H1 (cell line): ENCODE data around the gene PITPNC1. TPM values are rescaled to one million over a fixed set of nuclear protein-coding genes. Genes with fewer than 3 reads are reported as not detected.

ENCODE experiments used
- CTCF ChIA-PET: fragments of 300-600 bp; sonication (Branson Sonifier 250); formaldehyde crosslinking; loops from one replicate; lab custom pipeline; 2021; ENCODE audit not compliant: partially characterized antibody; lab: Charles Lee
- POLR2A ChIA-PET: fragments of 300-600 bp; sonication (Branson Sonifier 250); formaldehyde crosslinking; loops from one replicate; lab custom pipeline; 2021; ENCODE audit warnings: inconsistent platforms; ENCODE audit not compliant: partially characterized antibody; lab: Charles Lee
- DNase-seq, 2 experiments: peaks; one replicate each; pipeline versions ENCODE4 v3.0.0 to v3.0.0-alpha.2; 2010 to 2022; ENCODE audit warnings: low spot score in 2 of 2, low read depth in 1 of 2, mixed read lengths in 1 of 2
- FAIRE-seq: peaks from 2 replicates; lab custom pipeline; 2011; peaks lifted over from hg19 to GRCh38; lab: Jason Lieb, UNC
- H2AFZ ChIP-seq: 2 replicates; pipeline ENCODE4 v1.8.1; 2012; ENCODE audit warnings: low read length, inconsistent platforms
- H2AK5ac ChIP-seq: 2 replicates; pipeline ENCODE4 v1.6.1; 2013; ENCODE audit warnings: low read depth, low read length
- H2BK120ac ChIP-seq: replicated peaks from 2 replicates; pipeline ENCODE3; 2013; ENCODE audit warnings: low read depth, low read length, inconsistent platforms
- H2BK12ac ChIP-seq: 2 replicates; pipeline ENCODE4 v1.6.1; 2013; ENCODE audit warnings: low read depth, low read length
- H2BK15ac ChIP-seq: 2 replicates; pipeline ENCODE4 v1.6.1; 2013; ENCODE audit warnings: low read length
- H2BK20ac ChIP-seq: 2 replicates; pipeline ENCODE4 v1.6.1; 2013; ENCODE audit warnings: low read length
- H2BK5ac ChIP-seq: 2 replicates; pipeline ENCODE4 v1.6.1; 2013; ENCODE audit warnings: low read depth, low read length
- H3K14ac ChIP-seq: 2 replicates; pipeline ENCODE4 v1.6.1; 2013; ENCODE audit warnings: inconsistent platforms; ENCODE audit not compliant: insufficient read length
- H3K18ac ChIP-seq: 2 replicates; pipeline ENCODE4 v1.6.1; 2013; ENCODE audit warnings: low read length; ENCODE audit errors: extremely low read depth
- H3K23ac ChIP-seq: 2 replicates; pipeline ENCODE4 v1.6.1; 2013; ENCODE audit warnings: inconsistent platforms; ENCODE audit not compliant: insufficient read length
- H3K23me2 ChIP-seq: 2 replicates; pipeline ENCODE4 v1.6.1; 2013; ENCODE audit warnings: low read depth, low read length
- H3K27ac ChIP-seq: 2 replicates; pipeline ENCODE4 v1.6.1; 2011; ENCODE audit warnings: low read depth, low read length, inconsistent platforms
- H3K27me3 ChIP-seq, 4 experiments: replicated peaks in 1 of 4; 1 replicate in 1 of 4; 2 replicates in 3 of 4; pipeline versions ENCODE4 v1.6.1 to v1.8.1; 2011 to 2013; ENCODE audit warnings: low read length in 3 of 4, mild to moderate bottlenecking in 3 of 4, inconsistent platforms in 2 of 4, mixed read lengths in 2 of 4, moderate library complexity in 1 of 4; ENCODE audit not compliant: control insufficient read depth in 3 of 4, insufficient read depth in 3 of 4; ENCODE audit errors: extremely low read depth in 1 of 4
- H3K36me3 ChIP-seq, 4 experiments: 2 replicates each; pipeline versions ENCODE4 v1.6.1 to v1.8.1; 2011 to 2013; ENCODE audit warnings: mild to moderate bottlenecking in 4 of 4, low read length in 3 of 4, moderate library complexity in 2 of 4, control low read depth in 1 of 4, inconsistent platforms in 1 of 4; ENCODE audit not compliant: insufficient read depth in 4 of 4, control insufficient read depth in 2 of 4
- H3K4ac ChIP-seq: replicated peaks from 2 replicates; pipeline ENCODE3; 2013; ENCODE audit warnings: low read length, low read depth, mixed read lengths, inconsistent platforms; ENCODE audit not compliant: insufficient read length
- H3K4me1 ChIP-seq, 4 experiments: replicated peaks in 1 of 4; 1 replicate in 1 of 4; 2 replicates in 3 of 4; pipeline versions ENCODE4 v1.6.1 to v1.8.1; 2011 to 2013; ENCODE audit warnings: low read length in 3 of 4, inconsistent platforms in 2 of 4, mixed read lengths in 1 of 4; ENCODE audit not compliant: insufficient read depth in 4 of 4, control insufficient read depth in 3 of 4
- H3K4me2 ChIP-seq, 2 experiments: 2 replicates each; pipeline versions ENCODE4 v1.6.1 to v1.8.1; 2011 to 2013; ENCODE audit warnings: low read depth in 2 of 2, low read length in 2 of 2, control low read depth in 1 of 2, inconsistent platforms in 1 of 2, mild to moderate bottlenecking in 1 of 2; ENCODE audit not compliant: insufficient read depth in 1 of 2
- H3K4me3 ChIP-seq, 4 experiments: fragments of 200-600, 300-600 bp in 1 of 4; sonication (generic), shearing (Covaris generic), sonication (Bioruptor Twin) in 1 of 4; 2 replicates each; pipeline versions ENCODE4 v1.5.1 to v1.8.1; 2011 to 2016; ENCODE audit warnings: low read length in 4 of 4, low read depth in 3 of 4, control low read depth in 2 of 4, inconsistent platforms in 2 of 4, mild to moderate bottlenecking in 2 of 4, mixed read lengths in 1 of 4, moderate library complexity in 1 of 4; ENCODE audit not compliant: insufficient read depth in 2 of 4; ENCODE audit errors: extremely low read depth in 1 of 4
- H3K56ac ChIP-seq: replicated peaks from 2 replicates; pipeline ENCODE3; 2013; ENCODE audit warnings: low read depth, mild to moderate bottlenecking, mixed read lengths, low read length, inconsistent platforms; ENCODE audit not compliant: insufficient read length
- H3K79me1 ChIP-seq: 2 replicates; pipeline ENCODE4 v1.6.1; 2013; ENCODE audit warnings: low read depth, low read length, control low read depth
- H3K79me2 ChIP-seq, 2 experiments: 2 replicates each; pipeline versions ENCODE4 v1.6.1 to v1.8.1; 2012 to 2013; ENCODE audit warnings: low read length in 2 of 2, mild to moderate bottlenecking in 2 of 2, inconsistent platforms in 1 of 2; ENCODE audit not compliant: insufficient read depth in 2 of 2, control insufficient read depth in 1 of 2
- H3K9ac ChIP-seq, 4 experiments: replicated peaks in 1 of 4; 1 replicate in 1 of 4; 2 replicates in 3 of 4; pipeline versions ENCODE4 v1.6.1 to v1.8.1; 2011 to 2013; ENCODE audit warnings: low read depth in 3 of 4, low read length in 3 of 4, control low read depth in 2 of 4, mild to moderate bottlenecking in 2 of 4, moderate library complexity in 2 of 4, inconsistent platforms in 1 of 4; ENCODE audit errors: extremely low read depth in 1 of 4
- H3K9me3 ChIP-seq, 2 experiments: 2 replicates each; pipeline versions ENCODE4 v1.6.1 to v1.8.1; 2012 to 2013; ENCODE audit warnings: mild to moderate bottlenecking in 2 of 2, moderate library complexity in 2 of 2, control low read depth in 1 of 2, inconsistent platforms in 1 of 2, low read depth in 1 of 2, low read length in 1 of 2, mixed read lengths in 1 of 2; ENCODE audit not compliant: insufficient read depth in 2 of 2
- H4K20me1 ChIP-seq, 2 experiments: replicated peaks in 1 of 2; 2 replicates each; pipeline versions ENCODE3 to v1.8.1; 2011 to 2013; ENCODE audit warnings: inconsistent platforms in 2 of 2, low read length in 2 of 2, mild to moderate bottlenecking in 1 of 2; ENCODE audit not compliant: insufficient read depth in 2 of 2, control insufficient read depth in 1 of 2
- H4K5ac ChIP-seq: 2 replicates; pipeline ENCODE4 v1.6.1; 2013; ENCODE audit warnings: low read length, low read depth, mixed read lengths, inconsistent platforms; ENCODE audit not compliant: insufficient read length
- H4K8ac ChIP-seq: 2 replicates; pipeline ENCODE4 v1.8.0; 2013; ENCODE audit warnings: mild to moderate bottlenecking, moderate library complexity, low read length, inconsistent platforms; ENCODE audit not compliant: insufficient read depth; ENCODE audit errors: extremely low read depth
- H4K91ac ChIP-seq: replicated peaks from 2 replicates; pipeline ENCODE3; 2013; ENCODE audit warnings: low read length, mixed read lengths, inconsistent platforms; ENCODE audit not compliant: insufficient read length
- CEBPB ChIP-seq: IDR thresholded peaks from 2 replicates; pipeline ENCODE4 v1.6.1; 2012; ENCODE audit warnings: low read depth, low read length
- FOSL1 ChIP-seq: IDR thresholded peaks from 2 replicates; pipeline ENCODE4 v1.6.1; 2011; ENCODE audit warnings: mild to moderate bottlenecking, low read depth, low read length, moderate library complexity; ENCODE audit not compliant: insufficient read depth
- RAD21 ChIP-seq, 2 experiments: IDR thresholded peaks in 1 of 2; conservative IDR thresholded peaks in 1 of 2; 2 replicates each; pipeline ENCODE4 v1.6.1; 2011; ENCODE audit warnings: low read depth in 2 of 2, low read length in 2 of 2, improper control_type of control experiment in 1 of 2, inconsistent platforms in 1 of 2, mild to moderate bottlenecking in 1 of 2, moderate library complexity in 1 of 2
- WGBS, 2 experiments: shearing (Covaris generic) in 1 of 2; methylation state at CpG; one replicate each; pipeline versions ENCODE4 v1.1.6 to v1.1.7; 2013 to 2015; ENCODE audit warnings: low lambda C conversion rate in 2 of 2, mixed read lengths in 2 of 2, inconsistent platforms in 1 of 2, low coverage in 1 of 2, missing lambda C conversion rate in 1 of 2; ENCODE audit not compliant: insufficient replicate concordance in 2 of 2, insufficient coverage in 1 of 2, insufficient read length in 1 of 2; ENCODE audit errors: extremely low coverage in 1 of 2, missing lambda C conversion rate in 1 of 2; 5-methylcytosine and 5-hydroxymethylcytosine counted together
- polyA plus RNA-seq, 7 experiments: library from polyadenylated mRNA; depleted of rRNA in 3 of 7; stranded (reverse) in 5 of 7; unstranded in 2 of 7; fragments of >200 nt in 5 of 7; fragments of 200-250 nt in 2 of 7; gene quantifications; 1 replicate in 5 of 7; 2 replicates in 1 of 7; 4 replicates in 1 of 7; pipeline versions ENCODE4 v1.2.1 to v1.2.3, GENCODE V29; 2011 to 2013; ENCODE audit warnings: missing spikeins in 2 of 7, mixed read lengths in 2 of 7
- total RNA-seq: library from RNA; stranded (reverse); fragmentation: NEBNext Ultra II Directional; extraction: Animal tissue kit (Norgen Biotek cat#: 25700); gene quantifications from 2 replicates; pipeline ENCODE4 v1.2.1, GENCODE V29; 2021

PITPNC1 gene
- total and polyA plus RNA-seq, 2 of the 8 experiments (the other 6 are each of a cell fraction or from before 2014, with no cell fraction given): 17.6 to 54.7 TPM

GRCh38 chr17:67435122-67435521 is 58.0 kb downstream of the PITPNC1 start:
- Histone ChIP-seq H2BK5ac (no peak overlapping the region), H4K8ac (no peak overlapping the region; the same call in 1 of the 2 replicates), H2BK12ac (no peak overlapping the region), H3K79me2 (peaks cover 0 to 49% of the 10 kb centered on the region in 2 experiments; a peak in 3 of 4 replicates), H3K79me1 (peaks cover 4% of the 10 kb centered on the region; the same call in 1 of the 2 replicates), H3K18ac (no peak overlapping the region), H4K5ac (no peak overlapping the region), H2BK15ac (no peak overlapping the region)
- WGBS, 2 experiments: 98% methylated on average over 5 of the region's 5 CpGs; no CpG with 5 or more reads in 1 of the 2 experiments
- TF ChIP-seq RAD21 (IDR thresholded peaks at IDR 0.05 in 1 of 2, conservative IDR thresholded peaks at IDR 0.05 in 1 of 2; ENCODE audit: low read depth in 2 of 2, low read length in 2 of 2): no peak
- TF ChIP-seq FOSL1: no peak
- TF ChIP-seq CEBPB: 0 out of 2 replicates have a peak, but pooled peaks have one; percentile 41
- TF ChIP-seq, all 59 proteins: peak for 1
- Histone ChIP-seq H4K91ac (no peak overlapping the region), H3K36me3 (no peaks in the 10 kb centered on the region), H3K4me3 (no peak overlapping the region), H3K9ac (no peak overlapping the region; a peak in 1 of 7 replicates), H2BK20ac (no peak overlapping the region), H3K56ac (no peak overlapping the region), H3K27me3 (no peaks in the 10 kb centered on the region), H3K9me3 (no peaks in the 10 kb centered on the region), H3K4me2 (no peak overlapping the region), H2AK5ac (no peak overlapping the region), H3K23me2 (no peaks in the 10 kb centered on the region), H3K4me1 (peaks cover 0 to 4% (median 1%) of the 10 kb centered on the region in 4 experiments; a peak in 3 of 7 replicates), H4K20me1 (peaks cover 0 to 3% of the 10 kb centered on the region in 2 experiments), H3K4ac (no peak overlapping the region), H3K14ac (no peak overlapping the region), H3K23ac (no peak overlapping the region), H2AFZ (no peak overlapping the region), H3K27ac (no peak overlapping the region), H2BK120ac (no peak overlapping the region)
- ChIA-PET CTCF (interaction anchor here (0.7 to 2.2 kb wide), 3 partner anchors 31 to 295 kb away, joined by 3 to 6 read pairs (median 3); no protein-coding TSS in a partner anchor), POLR2A (interaction anchor here (1.3 kb wide), 1 partner anchor 8 kb away, joined by 3 read pairs; no protein-coding TSS in a partner anchor)
- no peak for DNase-seq
- FAIRE-seq: no peak
